Peyer's patch (tissue), 4 donors: ENCODE data around the gene TEAD1. TPM values are rescaled to one million over a fixed set of nuclear protein-coding genes. Genes with fewer than 3 reads are reported as not detected.

Experiments
- DNase-seq, 3 donors: peaks; one replicate each; pipeline ENCODE4 v3.0.0-alpha.2; 2017 to 2019
- H3K27ac ChIP-seq, 4 donors: fragments of 200-600 bp; sonication (generic); one replicate each; pipeline ENCODE4 v1.5.1; 2016 to 2019
- H3K27me3 ChIP-seq, 2 donors: fragments of 200-600 bp; sonication (generic); one replicate each; pipeline ENCODE4 v1.5.1; 2019
- H3K36me3 ChIP-seq, 3 donors: fragments of 200-600 bp; sonication (generic); one replicate each; pipeline ENCODE4 v1.5.1; 2016 to 2019
- H3K4me1 ChIP-seq, 4 donors: fragments of 200-600 bp; sonication (generic); one replicate each; pipeline ENCODE4 v1.5.1; 2016 to 2019
- H3K4me3 ChIP-seq, 4 donors: fragments of 200-600 bp; sonication (generic); 1 replicate in 3 of 4; 2 replicates in 1 of 4; pipeline ENCODE4 v1.5.1; 2016 to 2019; ENCODE audit warnings: mild to moderate bottlenecking in 1 of 4
- H3K9me3 ChIP-seq, 4 donors: fragments of 200-600 bp; sonication (generic); one replicate each; pipeline ENCODE4 v1.5.1; 2016 to 2019; ENCODE audit warnings: mild to moderate bottlenecking in 1 of 4
- POLR2A ChIP-seq, 2 donors: fragments of 450-650 bp; IDR thresholded peaks; one replicate each; pipeline ENCODE4 v1.5.1; 2017; ENCODE audit warnings: antibody characterized with exemption in 2 of 2, mild to moderate bottlenecking in 2 of 2, moderate library complexity in 2 of 2
- total RNA-seq, 4 donors: library from RNA; depleted of rRNA; stranded (reverse); fragments of >200 nt; gene quantifications; one replicate each; pipeline ENCODE4 v1.1.0, GENCODE V29; 2016
- TF ChIP-seq, protein P1 (sequence below), 6 experiments: fragments of 450-650 bp in 4 of 6; fragments of 200-600 bp in 2 of 6; sonication (generic) in 1 of 6; IDR thresholded peaks; one replicate each; pipeline ENCODE4 v1.5.1; 2017 to 2019; ENCODE audit warnings: antibody characterized with exemption in 6 of 6, mild to moderate bottlenecking in 3 of 6, moderate library complexity in 1 of 6

Gene TEAD1
- total RNA-seq, 4 donors from 2014 or later = 34.5 to 125 (median 65.1) TPM

GRCh38 chr11:12951376-12951775 is 277.2 kb downstream of the TEAD1 start:
- no peaks in the 10 kb centered on the region for H3K4me1 ChIP-seq
- no peak for TF ChIP-seq POLR2A (IDR thresholded peaks at IDR 0.05)
- TF ChIP-seq, protein P1, sequence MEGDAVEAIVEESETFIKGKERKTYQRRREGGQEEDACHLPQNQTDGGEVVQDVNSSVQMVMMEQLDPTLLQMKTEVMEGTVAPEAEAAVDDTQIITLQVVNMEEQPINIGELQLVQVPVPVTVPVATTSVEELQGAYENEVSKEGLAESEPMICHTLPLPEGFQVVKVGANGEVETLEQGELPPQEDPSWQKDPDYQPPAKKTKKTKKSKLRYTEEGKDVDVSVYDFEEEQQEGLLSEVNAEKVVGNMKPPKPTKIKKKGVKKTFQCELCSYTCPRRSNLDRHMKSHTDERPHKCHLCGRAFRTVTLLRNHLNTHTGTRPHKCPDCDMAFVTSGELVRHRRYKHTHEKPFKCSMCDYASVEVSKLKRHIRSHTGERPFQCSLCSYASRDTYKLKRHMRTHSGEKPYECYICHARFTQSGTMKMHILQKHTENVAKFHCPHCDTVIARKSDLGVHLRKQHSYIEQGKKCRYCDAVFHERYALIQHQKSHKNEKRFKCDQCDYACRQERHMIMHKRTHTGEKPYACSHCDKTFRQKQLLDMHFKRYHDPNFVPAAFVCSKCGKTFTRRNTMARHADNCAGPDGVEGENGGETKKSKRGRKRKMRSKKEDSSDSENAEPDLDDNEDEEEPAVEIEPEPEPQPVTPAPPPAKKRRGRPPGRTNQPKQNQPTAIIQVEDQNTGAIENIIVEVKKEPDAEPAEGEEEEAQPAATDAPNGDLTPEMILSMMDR (IDR thresholded peaks at IDR 0.05) = no peak
- H3K4me3 ChIP-seq = no peak overlapping the region
- no peak overlapping the region for H3K27ac ChIP-seq
- H3K36me3 ChIP-seq = no peaks in the 10 kb centered on the region
- no peaks in the 10 kb centered on the region for H3K27me3 ChIP-seq
- no peak for DNase-seq
- H3K9me3 ChIP-seq = no peaks in the 10 kb centered on the region

- H3K4me1 ChIP-seq = no peaks in the 10 kb centered on the region
- TF ChIP-seq, protein P1 (IDR thresholded peaks at IDR 0.05) = no peak
- no peak for TF ChIP-seq POLR2A (IDR thresholded peaks at IDR 0.05)
Observed at GRCh38 chr11:12952094-12952493, 277.9 kb downstream of the TEAD1 start.

DNA sequence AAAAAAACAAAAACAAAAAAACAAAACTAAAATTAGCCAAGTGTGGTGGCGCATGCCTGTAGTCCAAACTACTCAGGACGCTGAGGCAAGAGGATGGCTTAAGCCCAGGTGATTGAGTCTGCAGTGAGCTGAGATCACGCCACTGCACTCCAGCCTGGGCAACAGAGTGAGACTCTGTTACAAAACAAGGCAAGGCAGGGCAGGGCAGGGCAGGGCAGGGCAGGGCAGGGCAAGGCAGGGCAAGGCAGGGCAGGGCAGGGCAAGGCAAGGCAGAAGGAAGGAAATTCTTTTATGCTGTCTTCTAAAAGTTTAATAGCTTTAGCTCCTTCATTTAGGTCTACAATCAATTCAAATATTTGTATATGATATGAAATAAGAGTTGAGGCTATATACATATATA is 284.8 kb downstream of the TEAD1 start:
- Histone ChIP-seq H3K27me3 (no peaks in the 10 kb centered on the region), H3K36me3 (no peaks in the 10 kb centered on the region), H3K4me3 (no peak overlapping the region), H3K9me3 (no peaks in the 10 kb centered on the region), H3K27ac (no peak overlapping the region), H3K4me1 (no peaks in the 10 kb centered on the region)
- DNase-seq = no peak
- TF ChIP-seq, protein P1 (IDR thresholded peaks at IDR 0.05) = no peak
- TF ChIP-seq POLR2A (IDR thresholded peaks at IDR 0.05) = no peak

More at GRCh38 chr11:12952094-12952493, 277.9 kb downstream of the TEAD1 start:
- no peak overlapping the region for H3K4me3 ChIP-seq
- no peak overlapping the region for H3K27ac ChIP-seq
- H3K9me3 ChIP-seq = no peaks in the 10 kb centered on the region
- H3K36me3 ChIP-seq = no peaks in the 10 kb centered on the region
- no peak for DNase-seq
- no peaks in the 10 kb centered on the region for H3K27me3 ChIP-seq

DNA sequence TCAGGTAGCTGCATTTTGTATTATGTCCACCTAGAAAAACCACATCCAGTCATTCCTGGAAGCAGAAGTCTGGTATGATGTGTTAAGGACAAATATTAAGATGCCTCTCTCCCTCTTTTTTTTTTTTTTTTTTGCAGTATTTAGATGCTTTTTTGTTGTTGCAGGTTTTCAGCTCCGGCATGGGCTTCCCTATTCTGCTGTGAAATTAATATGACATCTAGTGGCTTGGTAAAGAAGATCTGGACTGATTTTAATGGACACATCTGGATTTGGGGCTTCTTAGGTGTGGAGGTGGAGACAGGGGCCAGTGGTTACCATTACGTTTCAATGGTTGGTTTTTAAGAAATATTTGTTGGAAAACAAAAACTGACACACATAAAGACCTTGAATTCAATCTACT is 287.4 kb downstream of the TEAD1 start:
- Histone ChIP-seq H3K4me3 (no peak overlapping the region), H3K4me1 (no peaks in the 10 kb centered on the region), H3K9me3 (no peaks in the 10 kb centered on the region), H3K27ac (no peak overlapping the region), H3K27me3 (no peaks in the 10 kb centered on the region), H3K36me3 (no peaks in the 10 kb centered on the region)
- no peak for DNase-seq
- TF ChIP-seq, protein P1 (IDR thresholded peaks at IDR 0.05) = no peak
- TF ChIP-seq POLR2A (IDR thresholded peaks at IDR 0.05) = no peak

DNA sequence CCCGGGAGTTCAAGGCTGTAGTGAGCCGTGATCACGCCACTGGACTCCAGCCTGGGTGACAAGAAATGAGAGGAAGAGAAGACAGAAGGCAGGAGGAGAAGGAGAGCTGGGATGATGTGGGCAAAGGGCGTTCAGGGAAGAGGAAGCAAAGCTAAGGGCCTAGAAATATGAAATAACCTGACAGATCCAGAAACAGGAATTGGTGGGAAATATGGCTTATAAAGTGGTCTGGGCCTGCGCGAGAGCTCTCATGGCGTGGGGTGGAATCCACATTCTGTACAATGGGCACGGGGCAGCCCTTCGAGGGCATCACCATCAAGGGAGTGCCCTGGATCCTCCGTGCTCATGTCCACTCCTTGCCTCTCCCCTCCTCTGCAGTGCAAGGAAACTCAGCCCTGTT is 288.1 kb downstream of the TEAD1 start:
- Histone ChIP-seq H3K4me3 (no peak overlapping the region), H3K4me1 (no peaks in the 10 kb centered on the region), H3K9me3 (no peaks in the 10 kb centered on the region), H3K27ac (no peak overlapping the region), H3K36me3 (no peaks in the 10 kb centered on the region), H3K27me3 (no peaks in the 10 kb centered on the region)
- DNase-seq = no peak
- TF ChIP-seq, protein P1 (IDR thresholded peaks at IDR 0.05) = no peak
- TF ChIP-seq POLR2A (IDR thresholded peaks at IDR 0.05) = no peak

- TF ChIP-seq, protein P1 (IDR thresholded peaks at IDR 0.05) = no peak
- TF ChIP-seq POLR2A (IDR thresholded peaks at IDR 0.05) = no peak
- Histone ChIP-seq H3K36me3 (no peaks in the 10 kb centered on the region), H3K27ac (no peak overlapping the region), H3K4me3 (no peak overlapping the region), H3K4me1 (no peaks in the 10 kb centered on the region), H3K27me3 (no peaks in the 10 kb centered on the region), H3K9me3 (no peaks in the 10 kb centered on the region)
- no peak for DNase-seq
Observed at GRCh38 chr11:12963051-12963450, 288.8 kb downstream of the TEAD1 start.
